ACHN (cell line): ENCODE data around the gene ZNF761.
"Not testable (repeated sequence)": the region's sequence is repeated elsewhere in the genome, so short reads cannot be mapped to it uniquely, and the experiment has no call there.

Experiments
- DNase-seq: peaks from one replicate; pipeline ENCODE4 v3.0.0-alpha.2; 2015
- in situ Hi-C: cut with HindIII; loops from 2 replicates; pipeline ENCODE4 v1.10.0; 2017; ENCODE audit warnings: low sequenced_read_pairs, low pct_ligation_motif_present, low pct_unique_long_range_greater_than_20kb

ZNF761 gene

DNA sequence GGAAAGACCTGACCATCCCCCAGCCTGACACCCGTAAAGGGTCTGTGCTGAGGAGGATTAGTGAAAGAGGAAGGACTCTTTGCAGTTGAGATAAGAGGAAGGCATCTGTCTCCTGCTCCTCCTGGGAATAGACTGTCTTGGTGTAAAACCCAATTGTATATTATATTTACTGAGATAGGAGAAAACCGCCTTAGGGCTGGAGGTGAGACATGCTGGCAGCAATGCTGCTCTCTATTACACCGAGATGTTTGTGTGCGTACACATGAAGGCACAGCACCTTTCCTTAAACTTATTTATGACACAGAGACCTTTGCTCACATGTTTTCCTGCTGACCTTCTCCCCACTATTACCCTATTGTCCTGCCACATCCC, 66.2 kb downstream of the ZNF761 start:
- in situ Hi-C loops, DNase-seq: not testable (repeated sequence)

DNA sequence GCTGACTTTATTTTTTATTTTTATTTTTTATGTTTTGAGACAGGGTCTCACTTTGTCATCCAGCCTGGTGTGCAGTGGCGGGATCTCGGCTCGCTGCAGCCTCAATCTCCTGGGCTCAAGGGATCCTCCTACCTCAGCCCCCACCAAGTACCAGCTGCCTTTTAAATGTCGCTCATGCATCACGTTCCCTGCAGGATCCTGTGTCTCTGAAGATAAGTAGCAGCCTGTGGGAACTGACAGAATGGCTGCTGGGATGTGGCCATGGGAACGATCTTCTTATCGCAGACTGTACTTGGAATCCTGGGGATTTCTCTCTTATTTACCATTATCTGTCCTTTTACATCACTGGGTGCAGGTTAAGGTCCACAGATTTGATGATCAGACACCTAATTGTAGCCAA, 71.4 kb downstream of the ZNF761 start:
- DNase-seq, in situ Hi-C loops: not testable (repeated sequence)

DNA sequence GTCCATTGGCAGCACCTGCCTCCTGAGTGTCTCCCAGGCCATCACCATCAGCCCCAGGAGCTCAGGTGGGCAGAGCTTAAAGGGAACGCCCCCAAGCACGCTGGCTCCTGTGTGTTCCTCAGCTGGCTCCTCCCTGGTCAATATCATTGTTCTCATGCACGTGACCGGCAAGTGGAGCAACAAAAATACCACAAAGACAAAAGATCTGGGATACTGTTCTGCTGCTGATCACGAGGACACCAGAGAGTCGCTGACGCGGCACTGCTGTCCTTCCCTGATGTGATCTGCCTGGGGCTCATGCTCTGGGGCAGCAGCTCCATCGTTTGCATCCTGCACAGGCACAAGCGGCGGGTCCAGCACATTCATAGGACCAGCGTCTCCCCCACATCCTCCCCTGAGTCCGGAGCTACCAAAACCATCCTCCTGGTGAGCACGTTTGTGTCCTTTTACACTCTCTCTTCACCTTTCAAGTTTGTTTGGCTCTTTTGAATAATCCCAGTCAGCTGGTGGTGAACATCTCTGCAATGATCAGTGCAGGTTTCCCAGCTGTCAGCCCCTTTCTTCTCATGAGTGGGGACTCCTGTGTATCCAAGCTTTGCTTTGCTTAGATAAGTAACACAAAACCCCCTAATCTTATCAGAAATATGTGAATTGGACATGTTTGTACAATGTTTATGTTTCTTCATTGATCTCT, 72.0 kb downstream of the ZNF761 start:
- in situ Hi-C loops, DNase-seq: not testable (repeated sequence)

DNA sequence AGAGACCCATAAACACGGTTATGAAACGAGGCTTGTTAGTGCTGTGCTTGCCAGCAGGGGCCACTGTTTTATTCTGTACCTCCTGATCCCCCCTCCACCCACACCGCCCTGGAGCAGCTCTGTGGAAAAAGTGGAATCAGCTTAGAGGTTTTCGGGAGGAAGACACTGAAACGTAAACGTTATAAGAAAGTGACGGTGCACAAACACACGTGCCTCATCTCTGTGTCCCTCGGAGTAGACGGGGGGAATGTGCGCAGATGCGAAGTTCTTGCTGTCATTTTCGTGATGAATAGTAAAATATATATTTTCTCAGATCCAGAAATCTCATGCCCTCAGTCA, 72.5 kb downstream of the ZNF761 start:
- DNase-seq, in situ Hi-C loops: not testable (repeated sequence)

DNA sequence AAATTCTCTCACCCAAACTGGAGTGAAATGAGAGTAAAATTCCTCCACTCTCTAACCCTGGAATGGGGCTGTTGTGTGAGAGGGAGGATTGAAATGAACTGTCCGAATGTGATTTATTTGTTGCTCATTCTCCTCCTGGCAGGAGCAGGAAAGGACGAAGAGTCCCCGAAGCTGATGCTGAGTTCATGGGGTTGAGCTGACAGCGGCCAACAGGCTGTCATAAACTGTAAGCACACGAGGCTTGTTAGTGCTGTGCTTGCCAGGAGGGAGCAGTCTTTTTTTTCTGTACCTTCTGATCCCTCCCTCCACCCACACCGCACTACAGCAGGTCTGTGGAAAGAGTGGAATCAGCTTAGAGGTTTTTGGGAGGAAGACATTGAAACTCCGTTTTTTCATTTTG, 73.1 kb downstream of the ZNF761 start:
- DNase-seq, result no peak
- in situ Hi-C loops, result no loop called here

DNA sequence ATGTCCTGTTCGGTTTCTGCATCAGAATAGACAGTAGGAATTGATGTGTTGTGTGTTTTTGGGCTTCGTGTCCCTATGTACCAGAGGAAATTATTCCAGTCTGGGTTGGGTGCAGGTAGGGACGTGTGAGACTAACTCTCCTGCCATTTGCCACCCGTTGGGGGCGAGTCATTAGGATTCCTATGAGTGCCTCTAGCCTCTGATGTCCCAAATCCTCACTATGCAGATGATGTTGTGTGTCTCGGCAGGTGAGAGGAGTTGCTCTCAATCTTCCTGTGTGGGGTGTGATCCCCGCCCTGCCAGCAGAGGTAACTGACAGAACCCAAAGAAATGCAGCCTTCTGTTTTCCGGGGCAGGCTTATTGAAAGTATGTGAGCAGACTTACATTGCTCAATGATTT, 74.9 kb downstream of the ZNF761 start:
- no peak for DNase-seq
- in situ Hi-C loops, result no loop called here
